ENCODE data around the gene LPIN1. TPM values are rescaled to one million over a fixed set of nuclear protein-coding genes. Genes with fewer than 3 reads are reported as not detected.

The LPIN1 gene
- total and polyA plus RNA-seq, 8 donors = 7.3 to 152 (median 18.2) TPM

- 87 to 92% (median 90%) methylated on average over 2 of the region's 2 CpGs for WGBS, 5 donors
- Histone ChIP-seq H3K4me1 (peaks cover 0 to 10% (median under 1%) of the 10 kb centered on the region in 4 donors), H3K27me3 (no peaks in the 10 kb centered on the region), H3K4me3 (no peak overlapping the region), H3K27ac (no peak overlapping the region), H3K36me3 (no peaks in the 10 kb centered on the region), H3K9me3 (no peaks in the 10 kb centered on the region)
- intact Hi-C loops (cut with DNase I; ENCODE audit: low total_unique reads) = no loop called here
- TF ChIP-seq POLR2A (IDR thresholded peaks at IDR 0.05) (no peak), POLR2AphosphoS5 (IDR thresholded peaks at IDR 0.05) (no peak), CTCF (IDR thresholded peaks at IDR 0.05) (no peak), EP300 (IDR thresholded peaks at IDR 0.05) (no peak)
- no peak for DNase-seq
These were observed 43.5 kb upstream of the LPIN1 start for GRCh38 chr2:11702946-11703345.

- 88 to 100% (median 95%) methylated on average over 1 of the region's 1 CpG for WGBS, 5 donors
- TF ChIP-seq POLR2AphosphoS5 (IDR thresholded peaks at IDR 0.05) = no peak
- no peak for TF ChIP-seq POLR2A (IDR thresholded peaks at IDR 0.05)
- TF ChIP-seq CTCF (IDR thresholded peaks at IDR 0.05) = no peak
- TF ChIP-seq EP300 (IDR thresholded peaks at IDR 0.05) = no peak
These were observed 42.7 kb upstream of the LPIN1 start for GRCh38 chr2:11703700-11704099.

GRCh38 chr2:11705063-11705462 is 41.4 kb upstream of the LPIN1 start:
- no peak overlapping the region for H3K27ac ChIP-seq
- H3K4me1 ChIP-seq = peaks cover 0 to 4% (median 1%) of the 10 kb centered on the region in 4 donors
- no peak for DNase-seq
- intact Hi-C loops (cut with DNase I; ENCODE audit: low total_unique reads) = no loop called here
- H3K27me3 ChIP-seq = no peaks in the 10 kb centered on the region
- H3K36me3 ChIP-seq = no peaks in the 10 kb centered on the region
- H3K4me3 ChIP-seq = no peak overlapping the region
- TF ChIP-seq CTCF (IDR thresholded peaks at IDR 0.05) (no peak), POLR2A (IDR thresholded peaks at IDR 0.05) (no peak), POLR2AphosphoS5 (IDR thresholded peaks at IDR 0.05) (no peak), EP300 (IDR thresholded peaks at IDR 0.05) (no peak)
- WGBS, 5 donors = 56 to 77% (median 69%) methylated on average over 4 of the region's 4 CpGs
- H3K9me3 ChIP-seq = no peaks in the 10 kb centered on the region

More at GRCh38 chr2:11703700-11704099, 42.7 kb upstream of the LPIN1 start:
- no peak for DNase-seq
- Histone ChIP-seq H3K9me3 (no peaks in the 10 kb centered on the region), H3K27ac (no peak overlapping the region), H3K36me3 (no peaks in the 10 kb centered on the region), H3K4me1 (peaks cover 0 to 3% (median 0%) of the 10 kb centered on the region in 4 donors), H3K4me3 (no peak overlapping the region), H3K27me3 (no peaks in the 10 kb centered on the region)
- intact Hi-C loops (cut with DNase I; ENCODE audit: low total_unique reads) = no loop called here

GRCh38 chr2:11705711-11706110 is 40.7 kb upstream of the LPIN1 start:
- Histone ChIP-seq H3K27me3 (no peaks in the 10 kb centered on the region), H3K27ac (no peak overlapping the region), H3K4me1 (peaks cover 0 to 11% (median 6%) of the 10 kb centered on the region in 4 donors), H3K9me3 (no peaks in the 10 kb centered on the region), H3K36me3 (no peaks in the 10 kb centered on the region), H3K4me3 (no peak overlapping the region)
- intact Hi-C loops (cut with DNase I; ENCODE audit: low total_unique reads) = no loop called here
- TF ChIP-seq EP300 (IDR thresholded peaks at IDR 0.05) = no peak
- WGBS, 5 donors = 80 to 96% (median 96%) methylated on average over 3 of the region's 3 CpGs
- no peak for DNase-seq

GRCh38 chr2:11708106-11708505 is 38.3 kb upstream of the LPIN1 start:
- no peak overlapping the region for H3K27ac ChIP-seq
- TF ChIP-seq CTCF (IDR thresholded peaks at IDR 0.05) (no peak), EP300 (IDR thresholded peaks at IDR 0.05) (no peak), POLR2AphosphoS5 (IDR thresholded peaks at IDR 0.05) (no peak), POLR2A (IDR thresholded peaks at IDR 0.05) (no peak)
- H3K4me1 ChIP-seq = peaks cover 0 to 24% (median 15%) of the 10 kb centered on the region in 4 donors
- H3K36me3 ChIP-seq = no peaks in the 10 kb centered on the region
- 69 to 95% (median 93%) methylated on average over 3 of the region's 3 CpGs for WGBS, 5 donors
- no peak for DNase-seq
- no peak overlapping the region for H3K4me3 ChIP-seq
- no peaks in the 10 kb centered on the region for H3K27me3 ChIP-seq
- intact Hi-C loops (cut with DNase I; ENCODE audit: low total_unique reads) = no loop called here
- no peaks in the 10 kb centered on the region for H3K9me3 ChIP-seq
